Thoracic aorta (tissue), 2 donors: Measurements from ENCODE around the gene CYB561A3. TPM values are rescaled to one million over a fixed set of nuclear protein-coding genes. Genes with fewer than 3 reads are reported as not detected.

Source experiments
- ATAC-seq: fragments of 150-250 bp; one replicate; pipeline ENCODE4 v1.8.0; 2017; ENCODE audit warnings: low read depth; ENCODE audit not compliant: insufficient number of reproducible peaks, low FRiP score
- DNase-seq: peaks from one replicate; pipeline ENCODE4 v3.0.0-alpha.2; 2020; ENCODE audit warnings: low spot score
- H3K27ac ChIP-seq, 2 donors: fragments of 200-600 bp; sonication (generic); 1 replicate in 1 of 2; 2 replicates in 1 of 2; pipeline ENCODE4 v1.5.1; 2016; ENCODE audit warnings: mild to moderate bottlenecking in 2 of 2, moderate library complexity in 2 of 2
- H3K27me3 ChIP-seq: fragments of 200-600 bp; sonication (generic); replicated peaks from 2 replicates; pipeline ENCODE4 v1.6.0; 2016; ENCODE audit warnings: mild to moderate bottlenecking; ENCODE audit not compliant: insufficient read depth
- H3K36me3 ChIP-seq: fragments of 200-600 bp; sonication (generic); one replicate; pipeline ENCODE4 v1.5.1; 2016
- H3K4me1 ChIP-seq, 2 donors: fragments of 200-600 bp; sonication (generic); 1 replicate in 1 of 2; 2 replicates in 1 of 2; pipeline versions ENCODE4 v1.5.1 to v1.6.0; 2016; ENCODE audit warnings: low read depth in 2 of 2, mild to moderate bottlenecking in 1 of 2; ENCODE audit not compliant: control insufficient read depth in 1 of 2
- H3K4me3 ChIP-seq: fragments of 200-600 bp; sonication (generic); 2 replicates; pipeline ENCODE4 v1.5.1; 2016; ENCODE audit warnings: mild to moderate bottlenecking
- H3K9me3 ChIP-seq: fragments of 200-600 bp; sonication (generic); 2 replicates; pipeline ENCODE4 v1.5.1; 2016
- total RNA-seq, 2 donors: library from RNA; depleted of rRNA; stranded (reverse); fragments of >200 nt; gene quantifications; one replicate each; pipeline versions ENCODE4 v1.1.0 to v1.2.3, GENCODE V29; 2016
- TF ChIP-seq, protein P1 (sequence below): fragments of 200-600 bp; sonication (generic); IDR thresholded peaks from one replicate; pipeline ENCODE4 v1.5.1; 2019; ENCODE audit warnings: antibody characterized with exemption

CYB561A3 gene
- total RNA-seq, 2 donors from 2014 or later = 37.1 to 80.8 TPM

DNA sequence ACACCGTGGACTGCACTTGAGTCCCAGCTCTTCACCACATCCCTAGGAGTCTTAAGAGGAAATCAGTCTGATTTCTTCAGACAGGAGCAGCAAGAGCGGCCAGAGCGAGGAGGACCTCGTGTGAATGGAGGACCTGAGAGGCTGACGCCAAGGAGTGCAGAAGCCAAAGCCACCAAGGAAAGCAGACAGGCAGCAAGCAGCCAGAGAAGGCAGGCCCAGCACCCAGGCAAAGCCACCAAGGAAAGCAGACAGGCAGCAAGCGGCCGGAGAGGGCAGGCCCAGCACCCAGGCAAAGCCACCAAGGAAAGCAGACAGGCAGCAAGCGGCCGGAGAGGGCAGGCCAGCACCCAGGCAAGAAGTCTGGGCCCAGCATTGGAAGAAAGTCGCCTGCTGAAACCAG lies 11.8 kb downstream of the CYB561A3 start:
- H3K36me3 ChIP-seq = peaks cover 19% of the 10 kb centered on the region
- no peaks in the 10 kb centered on the region for H3K27me3 ChIP-seq
- H3K9me3 ChIP-seq = no peaks in the 10 kb centered on the region
- DNase-seq (no peak), ATAC-seq (no peak)
- no peaks in the 10 kb centered on the region for H3K4me1 ChIP-seq
- H3K27ac ChIP-seq = no peak overlapping the region
- H3K4me3 ChIP-seq = no peak overlapping the region
- TF ChIP-seq, protein P1, sequence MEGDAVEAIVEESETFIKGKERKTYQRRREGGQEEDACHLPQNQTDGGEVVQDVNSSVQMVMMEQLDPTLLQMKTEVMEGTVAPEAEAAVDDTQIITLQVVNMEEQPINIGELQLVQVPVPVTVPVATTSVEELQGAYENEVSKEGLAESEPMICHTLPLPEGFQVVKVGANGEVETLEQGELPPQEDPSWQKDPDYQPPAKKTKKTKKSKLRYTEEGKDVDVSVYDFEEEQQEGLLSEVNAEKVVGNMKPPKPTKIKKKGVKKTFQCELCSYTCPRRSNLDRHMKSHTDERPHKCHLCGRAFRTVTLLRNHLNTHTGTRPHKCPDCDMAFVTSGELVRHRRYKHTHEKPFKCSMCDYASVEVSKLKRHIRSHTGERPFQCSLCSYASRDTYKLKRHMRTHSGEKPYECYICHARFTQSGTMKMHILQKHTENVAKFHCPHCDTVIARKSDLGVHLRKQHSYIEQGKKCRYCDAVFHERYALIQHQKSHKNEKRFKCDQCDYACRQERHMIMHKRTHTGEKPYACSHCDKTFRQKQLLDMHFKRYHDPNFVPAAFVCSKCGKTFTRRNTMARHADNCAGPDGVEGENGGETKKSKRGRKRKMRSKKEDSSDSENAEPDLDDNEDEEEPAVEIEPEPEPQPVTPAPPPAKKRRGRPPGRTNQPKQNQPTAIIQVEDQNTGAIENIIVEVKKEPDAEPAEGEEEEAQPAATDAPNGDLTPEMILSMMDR = no peak

DNA sequence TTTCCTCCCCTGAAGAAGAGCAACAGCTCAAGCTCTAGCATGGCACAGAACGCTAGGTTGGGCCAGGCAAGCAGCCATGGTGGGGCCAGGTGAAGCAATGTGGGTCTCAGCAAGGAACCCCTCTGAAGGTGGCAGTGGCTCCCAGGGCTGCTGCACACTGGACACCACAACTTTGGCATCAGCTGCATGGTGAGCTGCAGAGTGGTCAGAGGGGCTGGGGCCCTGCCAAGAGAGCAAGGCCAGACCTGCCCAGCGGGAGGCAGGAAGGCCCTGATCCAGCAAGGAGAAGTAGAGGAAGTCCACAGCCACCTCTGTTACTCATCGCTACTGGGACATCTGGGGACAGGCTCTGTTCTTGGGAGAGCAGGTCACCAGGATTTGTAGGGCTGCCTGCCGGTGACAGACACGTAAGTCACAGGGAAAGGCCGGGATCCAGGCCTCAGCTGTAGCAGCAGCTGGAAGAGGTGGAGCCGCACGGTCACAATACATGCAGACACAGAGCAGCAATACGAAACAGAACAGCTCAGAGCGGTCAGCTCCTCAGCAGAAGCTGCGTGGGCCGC lies 12.4 kb downstream of the CYB561A3 start:
- TF ChIP-seq, protein P1 = no peak
- ATAC-seq (no peak), DNase-seq (no peak)
- H3K4me1 ChIP-seq = no peaks in the 10 kb centered on the region
- H3K27ac ChIP-seq = no peak overlapping the region
- peaks cover 19% of the 10 kb centered on the region for H3K36me3 ChIP-seq
- no peaks in the 10 kb centered on the region for H3K27me3 ChIP-seq
- no peaks in the 10 kb centered on the region for H3K9me3 ChIP-seq
- no peak overlapping the region for H3K4me3 ChIP-seq

DNA sequence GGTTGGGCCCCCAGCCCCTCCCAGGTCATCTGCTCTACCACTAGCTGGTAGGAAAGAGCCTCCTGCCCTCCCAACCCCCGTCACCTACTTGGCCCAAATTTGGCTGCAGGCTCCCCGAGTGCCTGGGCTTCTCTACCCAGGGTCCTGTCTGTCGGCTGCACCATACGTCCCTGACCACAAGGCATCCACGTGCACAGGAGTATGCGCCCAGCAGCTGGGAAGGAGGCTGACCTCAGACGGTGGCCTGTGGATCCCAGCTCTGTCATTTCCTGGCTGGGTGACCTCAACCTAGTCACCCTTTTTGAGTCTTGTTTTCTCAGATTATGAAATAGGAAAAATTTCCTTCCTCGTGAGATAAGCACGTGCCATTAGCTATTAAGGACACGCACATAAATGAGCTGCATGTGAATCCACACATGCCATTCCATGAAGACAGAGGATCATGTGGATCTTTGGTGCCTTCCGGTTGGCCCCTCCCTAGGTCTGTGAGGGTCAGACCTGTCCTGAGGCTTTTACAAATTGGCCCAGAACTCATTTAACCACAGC lies 13.7 kb downstream of the CYB561A3 start:
- Histone ChIP-seq H3K36me3 (peaks cover 16% of the 10 kb centered on the region), H3K4me1 (no peaks in the 10 kb centered on the region), H3K4me3 (no peak overlapping the region), H3K27ac (no peak overlapping the region), H3K9me3 (no peaks in the 10 kb centered on the region), H3K27me3 (no peaks in the 10 kb centered on the region)
- TF ChIP-seq, protein P1 = no peak
- DNase-seq (no peak), ATAC-seq (peak; percentile 28)

DNA sequence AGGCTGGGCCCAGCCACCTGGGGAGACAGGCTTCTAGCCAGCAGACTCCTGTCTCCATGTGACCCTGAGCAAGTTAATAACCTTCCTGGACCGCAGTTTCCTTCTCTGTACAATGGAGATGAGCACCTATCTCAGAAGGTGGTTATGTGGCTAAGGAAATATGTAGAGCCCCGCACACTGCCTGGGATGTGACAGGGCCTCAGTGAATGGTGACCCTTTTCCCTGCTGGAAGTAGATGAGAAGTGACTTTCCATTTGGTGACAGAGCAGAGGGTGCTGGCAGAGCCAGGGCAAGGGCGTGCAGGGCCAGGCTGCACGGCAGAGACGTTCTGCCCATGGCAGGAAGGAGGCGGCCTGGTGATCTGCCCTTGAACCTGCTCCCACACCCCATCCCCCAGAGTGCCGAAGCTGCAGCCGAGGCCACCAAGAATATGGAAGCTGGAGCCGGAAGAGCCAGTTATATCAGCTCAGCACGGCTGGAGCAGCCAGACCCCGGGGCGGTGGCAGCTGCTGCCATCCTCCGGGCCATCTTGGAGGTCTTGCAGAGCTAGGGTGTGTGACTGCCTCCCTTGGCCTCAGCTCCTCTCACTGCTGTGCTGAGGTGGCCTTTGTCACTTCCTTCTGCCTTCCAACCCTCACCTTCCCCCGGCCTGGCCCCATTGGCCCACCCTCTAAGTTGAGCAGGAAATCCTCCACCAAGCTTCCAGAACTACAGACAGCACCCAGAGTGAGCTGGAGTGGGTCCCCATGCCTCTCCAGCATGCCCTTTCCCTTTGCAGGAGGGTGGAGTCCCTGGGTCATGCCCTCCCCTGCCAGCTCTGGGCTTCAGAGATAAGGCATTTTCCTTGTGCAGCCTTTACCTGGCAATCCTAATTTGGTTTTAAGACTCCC lies 15.5 kb downstream of the CYB561A3 start:
- no peak for ATAC-seq
- Histone ChIP-seq H3K27me3 (no peaks in the 10 kb centered on the region), H3K4me1 (no peaks in the 10 kb centered on the region), H3K27ac (no peak overlapping the region), H3K36me3 (peaks cover 21% of the 10 kb centered on the region), H3K9me3 (no peaks in the 10 kb centered on the region), H3K4me3 (no peak overlapping the region)
- no peak for DNase-seq
- TF ChIP-seq, protein P1 = no peak

DNA sequence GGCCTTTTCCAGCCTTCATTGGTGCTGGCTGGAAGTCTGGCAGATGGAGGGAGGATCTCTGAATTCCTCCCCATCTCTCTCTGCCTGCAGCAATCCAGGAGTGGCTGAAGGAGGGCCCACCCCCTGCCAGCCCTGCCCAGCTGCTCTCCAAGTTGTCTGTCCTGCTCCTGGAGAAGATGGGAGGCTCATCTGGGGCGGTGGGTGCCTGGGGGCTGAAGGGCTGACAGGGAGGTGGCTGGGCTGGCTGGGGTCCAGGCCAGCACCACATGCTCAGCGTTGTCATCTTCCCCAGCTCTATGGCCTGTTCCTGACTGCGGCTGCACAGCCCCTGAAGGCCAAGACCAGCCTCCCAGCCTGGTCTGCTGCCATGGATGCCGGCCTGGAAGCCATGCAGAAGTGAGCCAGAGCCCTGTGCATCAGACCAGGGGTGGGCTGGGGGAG lies 16.5 kb downstream of the CYB561A3 start:
- H3K9me3 ChIP-seq = no peaks in the 10 kb centered on the region
- no peak overlapping the region for H3K27ac ChIP-seq
- H3K4me3 ChIP-seq = no peak overlapping the region
- H3K27me3 ChIP-seq = no peaks in the 10 kb centered on the region
- H3K4me1 ChIP-seq = no peaks in the 10 kb centered on the region
- no peak for ATAC-seq
- no peak for DNase-seq
- TF ChIP-seq, protein P1 = no peak
- H3K36me3 ChIP-seq = peaks cover 13% of the 10 kb centered on the region
